Mesendoderm (in vitro differentiated cells): ENCODE measurements around the gene EMILIN1.

Experiments used
- DNase-seq: peaks from one replicate; pipeline ENCODE4 v3.0.0; 2013
- H2AK5ac ChIP-seq: 2 replicates; pipeline ENCODE4 v1.6.1; 2013; ENCODE audit warnings: low read length, inconsistent platforms
- H2BK120ac ChIP-seq: 2 replicates; pipeline ENCODE4 v1.6.1; 2013; ENCODE audit warnings: low read depth, mild to moderate bottlenecking, low read length, moderate library complexity, mixed read lengths
- H2BK15ac ChIP-seq: replicated peaks from 2 replicates; pipeline ENCODE4 v1.6.1; 2013; ENCODE audit warnings: low read depth, mild to moderate bottlenecking, moderate library complexity
- H2BK5ac ChIP-seq: 2 replicates; pipeline ENCODE4 v1.6.1; 2013; ENCODE audit warnings: low read length, inconsistent platforms
- H3K18ac ChIP-seq: 2 replicates; pipeline ENCODE4 v1.6.1; 2013; ENCODE audit warnings: mild to moderate bottlenecking, low read length, mixed read lengths
- H3K23ac ChIP-seq: one replicate; pipeline ENCODE4 v1.6.1; 2013; ENCODE audit warnings: low read length
- H3K27ac ChIP-seq: 2 replicates; pipeline ENCODE4 v1.5.1; 2013; ENCODE audit warnings: low read depth, mild to moderate bottlenecking, inconsistent platforms, low read length, moderate library complexity
- H3K27me3 ChIP-seq: 2 replicates; pipeline ENCODE4 v1.6.1; 2013; ENCODE audit warnings: low read length, control low read depth, mild to moderate bottlenecking, inconsistent platforms; ENCODE audit not compliant: insufficient read depth, poor library complexity
- H3K36me3 ChIP-seq: 2 replicates; pipeline ENCODE4 v1.6.1; 2013; ENCODE audit warnings: low read length, inconsistent platforms; ENCODE audit not compliant: control insufficient read depth, insufficient read depth
- H3K4ac ChIP-seq: one replicate; pipeline ENCODE4 v1.6.1; 2013; ENCODE audit warnings: low read depth, mild to moderate bottlenecking, low read length, moderate library complexity
- H3K4me1 ChIP-seq: 2 replicates; pipeline ENCODE4 v1.6.1; 2013; ENCODE audit warnings: low read depth, low read length, inconsistent platforms; ENCODE audit not compliant: control insufficient read depth
- H3K4me2 ChIP-seq: 2 replicates; pipeline ENCODE4 v1.6.1; 2013; ENCODE audit warnings: low read length
- H3K4me3 ChIP-seq: 2 replicates; pipeline ENCODE4 v1.5.1; 2013; ENCODE audit warnings: mild to moderate bottlenecking, low read length
- H3K56ac ChIP-seq: one replicate; pipeline ENCODE4 v1.6.1; 2013; ENCODE audit warnings: low read length
- H3K79me1 ChIP-seq: 2 replicates; pipeline ENCODE4 v1.6.1; 2013; ENCODE audit warnings: low read length, inconsistent platforms
- H3K79me2 ChIP-seq: 2 replicates; pipeline ENCODE4 v1.6.1; 2013; ENCODE audit warnings: mild to moderate bottlenecking, low read length; ENCODE audit not compliant: control insufficient read depth, insufficient read depth
- H3K9ac ChIP-seq: 2 replicates; pipeline ENCODE4 v1.6.1; 2013; ENCODE audit warnings: low read length, inconsistent platforms
- H4K5ac ChIP-seq: one replicate; pipeline ENCODE4 v1.6.1; 2013; ENCODE audit warnings: low read length
- H4K8ac ChIP-seq: one replicate; pipeline ENCODE4 v1.6.1; 2013; ENCODE audit warnings: low read depth, mild to moderate bottlenecking, control low read depth, low read length, moderate library complexity
- WGBS: extraction: QIAGEN DNeasy Blood & Tissue Kit; methylation state at CpG from one replicate; pipeline ENCODE4 v1.1.7; 2013; ENCODE audit warnings: low lambda C conversion rate, missing lambda C conversion rate; ENCODE audit not compliant: insufficient coverage; ENCODE audit errors: extremely low coverage; 5-methylcytosine and 5-hydroxymethylcytosine counted together

The EMILIN1 gene

DNA sequence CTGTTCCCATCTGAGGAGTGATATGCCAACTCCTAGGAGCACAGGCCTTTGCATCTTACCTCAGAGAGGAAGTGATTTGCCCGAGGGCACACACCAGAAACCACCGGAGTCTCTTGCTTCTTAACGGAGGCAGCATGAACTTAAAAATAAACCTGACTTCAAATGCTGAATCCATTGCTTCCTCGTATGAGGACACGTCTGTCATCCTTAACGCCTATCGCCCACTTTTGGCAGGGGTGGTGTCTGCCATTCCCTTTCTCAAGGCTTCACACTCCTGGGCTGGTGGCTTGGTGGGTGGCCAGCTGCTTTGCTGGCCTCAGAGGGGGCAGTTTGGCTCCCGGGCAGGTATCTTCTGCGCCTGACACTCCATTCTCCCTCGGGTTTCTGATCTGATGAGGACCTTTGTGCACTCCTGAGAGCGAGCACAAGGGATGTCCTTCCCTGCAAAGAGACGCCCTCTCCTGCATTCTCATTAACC is 57.1 kb downstream of the EMILIN1 start:
- peaks cover 8% of the 10 kb centered on the region for H3K36me3 ChIP-seq
- H3K27ac ChIP-seq: no peak overlapping the region
- no peak overlapping the region for H3K23ac ChIP-seq
- H3K4me1 ChIP-seq: peaks cover 6% of the 10 kb centered on the region
- H3K4me3 ChIP-seq: no peak overlapping the region
- no peak overlapping the region for H3K4ac ChIP-seq
- H3K56ac ChIP-seq: no peak overlapping the region
- no peak overlapping the region for H2AK5ac ChIP-seq
- no CpG with 5 or more reads among the region's 12 CpGs for WGBS
- no peak overlapping the region for H3K9ac ChIP-seq
- no peak overlapping the region for H4K5ac ChIP-seq
- H3K79me1 ChIP-seq: peaks cover 10% of the 10 kb centered on the region
- no peaks in the 10 kb centered on the region for H3K27me3 ChIP-seq
- no peak overlapping the region for H2BK5ac ChIP-seq
- peaks cover 11% of the 10 kb centered on the region for H3K79me2 ChIP-seq
- no peak overlapping the region for H3K4me2 ChIP-seq
- H2BK120ac ChIP-seq: no peak overlapping the region
- no peak overlapping the region for H3K18ac ChIP-seq
- no peak overlapping the region for H4K8ac ChIP-seq
- DNase-seq: no peak
- H2BK15ac ChIP-seq: no peak overlapping the region
